Gastrocnemius medialis (tissue), 4 donors: ENCODE results near the gene LDLRAD1. TPM values are rescaled to one million over a fixed set of nuclear protein-coding genes. Genes with fewer than 3 reads are reported as not detected.

Experiments
- ATAC-seq, 2 donors: fragments of 150-250 bp; one replicate each; pipeline ENCODE4 v1.9.1; 2016
- DNase-seq, 2 donors: peaks; one replicate each; pipeline ENCODE4 v3.0.0-alpha.2; 2019
- H3K27ac ChIP-seq, 4 donors: fragments of 200-600 bp; sonication (generic); 1 replicate in 1 of 4; 2 replicates in 3 of 4; pipeline ENCODE4 v1.5.1; 2016 to 2018; ENCODE audit warnings: mild to moderate bottlenecking in 2 of 4, moderate library complexity in 1 of 4
- H3K27me3 ChIP-seq, 3 donors: fragments of 200-600 bp; sonication (generic) in 2 of 3; 1 replicate in 1 of 3; 2 replicates in 2 of 3; pipeline versions ENCODE4 v1.5.1 to v1.6.0; 2016 to 2019; ENCODE audit warnings: mild to moderate bottlenecking in 1 of 3, moderate library complexity in 1 of 3
- H3K36me3 ChIP-seq, 2 donors: fragments of 200-600 bp; sonication (generic) in 1 of 2; one replicate each; pipeline ENCODE4 v1.5.1; 2017 to 2018
- H3K4me1 ChIP-seq, 2 donors: fragments of 200-600 bp; sonication (generic) in 1 of 2; one replicate each; pipeline ENCODE4 v1.5.1; 2016 to 2017; ENCODE audit warnings: mild to moderate bottlenecking in 2 of 2
- H3K4me3 ChIP-seq, 4 donors: fragments of 200-600 bp; sonication (generic) in 3 of 4; 1 replicate in 1 of 4; 2 replicates in 3 of 4; pipeline ENCODE4 v1.5.1; 2016 to 2019; ENCODE audit warnings: mild to moderate bottlenecking in 2 of 4
- H3K9me3 ChIP-seq, 3 donors: fragments of 200-600 bp; sonication (generic) in 2 of 3; 1 replicate in 1 of 3; 2 replicates in 2 of 3; pipeline ENCODE4 v1.5.1; 2016 to 2019
- POLR2A ChIP-seq, 2 donors: fragments of 450-650 bp; IDR thresholded peaks; one replicate each; pipeline ENCODE4 v1.6.1; 2017; ENCODE audit warnings: antibody characterized with exemption in 2 of 2, mild to moderate bottlenecking in 2 of 2, moderate library complexity in 2 of 2
- in situ Hi-C, 4 donors: fragments of 200-750 bp; cut with MboI; loops; one replicate each; pipeline versions ENCODE4 v1.15.0 to v1.8.0; 2017; ENCODE audit warnings: low sequenced_read_pairs in 4 of 4
- intact Hi-C: fragments of 100-400 bp; cut with DNase I; formaldehyde crosslinking; loops from one replicate; pipeline ENCODE4 v1.15.1; 2023; ENCODE audit warnings: low total_unique reads
- total RNA-seq, 4 donors: library from RNA; depleted of rRNA; stranded (reverse); fragments of >200 nt; gene quantifications; one replicate each; pipeline versions ENCODE4 v1.1.0 to v1.2.3, GENCODE V29; 2016
- TF ChIP-seq, protein P1 (sequence below), 5 experiments: fragments of 450-650 bp in 3 of 5; fragments of 200-600 bp in 2 of 5; sonication (generic) in 2 of 5; IDR thresholded peaks in 4 of 5; conservative IDR thresholded peaks in 1 of 5; 1 replicate in 4 of 5; 2 replicates in 1 of 5; pipeline ENCODE4 v1.5.1; 2016 to 2019; ENCODE audit warnings: antibody characterized with exemption in 5 of 5, mild to moderate bottlenecking in 3 of 5, moderate library complexity in 3 of 5

Gene LDLRAD1
- total RNA-seq, 4 donors from 2014 or later, result not detected

- DNase-seq, result no peak
- intact Hi-C loops (no loop called here), in situ Hi-C loops (no loop called here)
- Histone ChIP-seq H3K27ac (no peak overlapping the region), H3K9me3 (no peaks in the 10 kb centered on the region), H3K27me3 (peaks cover 0 to 3% (median 0%) of the 10 kb centered on the region in 3 donors), H3K36me3 (no peaks in the 10 kb centered on the region), H3K4me1 (no peaks in the 10 kb centered on the region), H3K4me3 (no peak overlapping the region)
- ATAC-seq, result no peak
- TF ChIP-seq, protein P1, sequence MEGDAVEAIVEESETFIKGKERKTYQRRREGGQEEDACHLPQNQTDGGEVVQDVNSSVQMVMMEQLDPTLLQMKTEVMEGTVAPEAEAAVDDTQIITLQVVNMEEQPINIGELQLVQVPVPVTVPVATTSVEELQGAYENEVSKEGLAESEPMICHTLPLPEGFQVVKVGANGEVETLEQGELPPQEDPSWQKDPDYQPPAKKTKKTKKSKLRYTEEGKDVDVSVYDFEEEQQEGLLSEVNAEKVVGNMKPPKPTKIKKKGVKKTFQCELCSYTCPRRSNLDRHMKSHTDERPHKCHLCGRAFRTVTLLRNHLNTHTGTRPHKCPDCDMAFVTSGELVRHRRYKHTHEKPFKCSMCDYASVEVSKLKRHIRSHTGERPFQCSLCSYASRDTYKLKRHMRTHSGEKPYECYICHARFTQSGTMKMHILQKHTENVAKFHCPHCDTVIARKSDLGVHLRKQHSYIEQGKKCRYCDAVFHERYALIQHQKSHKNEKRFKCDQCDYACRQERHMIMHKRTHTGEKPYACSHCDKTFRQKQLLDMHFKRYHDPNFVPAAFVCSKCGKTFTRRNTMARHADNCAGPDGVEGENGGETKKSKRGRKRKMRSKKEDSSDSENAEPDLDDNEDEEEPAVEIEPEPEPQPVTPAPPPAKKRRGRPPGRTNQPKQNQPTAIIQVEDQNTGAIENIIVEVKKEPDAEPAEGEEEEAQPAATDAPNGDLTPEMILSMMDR (IDR thresholded peaks at IDR 0.05 in 4 of 5, conservative IDR thresholded peaks at IDR 0.05 in 1 of 5), result no peak
- no peak for TF ChIP-seq POLR2A (IDR thresholded peaks at IDR 0.05)
Observed at GRCh38 chr1:54012863-54013262, 5.1 kb downstream of the LDLRAD1 start.

GRCh38 chr1:54012008-54012325 is 6.0 kb downstream of the LDLRAD1 start:
- Histone ChIP-seq H3K4me3 (no peak overlapping the region), H3K27ac (no peak overlapping the region), H3K9me3 (no peaks in the 10 kb centered on the region), H3K36me3 (no peaks in the 10 kb centered on the region), H3K27me3 (peaks cover 0 to 3% (median 0%) of the 10 kb centered on the region in 3 donors), H3K4me1 (no peaks in the 10 kb centered on the region)
- in situ Hi-C loops, result no loop called here
- intact Hi-C loops, result no loop called here
- ATAC-seq (no peak), DNase-seq (no peak)
- TF ChIP-seq, protein P1 (IDR thresholded peaks at IDR 0.05 in 4 of 5, conservative IDR thresholded peaks at IDR 0.05 in 1 of 5), result no peak
- TF ChIP-seq POLR2A (IDR thresholded peaks at IDR 0.05), result no peak

DNA sequence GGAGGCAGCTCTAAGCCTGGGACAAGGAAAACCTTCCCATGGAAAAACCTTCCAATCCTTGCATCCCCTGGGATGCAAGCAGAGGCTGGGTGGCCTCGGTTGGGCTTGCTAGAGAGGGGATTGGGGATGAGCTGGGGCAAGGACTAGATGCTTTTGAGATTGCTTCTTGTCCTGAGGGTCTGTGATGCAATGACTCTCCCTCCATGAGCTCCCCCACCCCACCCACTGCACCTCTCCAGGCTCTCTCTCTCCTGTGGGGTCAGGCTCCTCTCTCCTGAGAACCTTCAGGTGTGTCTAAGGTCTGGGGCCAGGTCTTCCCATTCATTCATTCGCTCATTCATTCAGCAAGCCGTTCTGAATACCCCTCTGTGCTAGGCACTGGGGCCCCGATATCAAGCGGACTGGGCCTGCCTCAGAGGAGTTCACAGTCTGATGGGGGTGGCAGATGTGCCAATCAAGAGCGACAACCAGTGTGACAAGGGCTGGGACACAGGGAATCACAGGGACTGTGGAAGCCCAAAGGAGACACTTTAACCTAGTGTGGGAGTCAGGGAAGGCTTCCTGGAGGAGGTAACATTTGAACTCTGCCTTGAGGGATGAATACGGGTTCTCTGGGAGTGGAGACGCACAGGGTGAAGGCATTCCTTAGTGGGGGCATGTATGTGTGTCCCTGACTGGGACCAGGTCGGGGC is 6.5 kb downstream of the LDLRAD1 start:
- Histone ChIP-seq H3K36me3 (no peaks in the 10 kb centered on the region), H3K4me3 (no peak overlapping the region), H3K9me3 (no peaks in the 10 kb centered on the region), H3K4me1 (no peaks in the 10 kb centered on the region), H3K27ac (no peak overlapping the region), H3K27me3 (peaks cover 0 to 3% (median 0%) of the 10 kb centered on the region in 3 donors)
- no peak for TF ChIP-seq POLR2A (IDR thresholded peaks at IDR 0.05)
- TF ChIP-seq, protein P1 (IDR thresholded peaks at IDR 0.05 in 4 of 5, conservative IDR thresholded peaks at IDR 0.05 in 1 of 5), result no peak
- ATAC-seq, result no peak
- in situ Hi-C loops, result no loop called here
- DNase-seq, result no peak
- intact Hi-C loops, result no loop called here

GRCh38 chr1:54010415-54011117 is 7.4 kb downstream of the LDLRAD1 start:
- Histone ChIP-seq H3K27ac (no peak overlapping the region), H3K27me3 (peaks cover 0 to 3% (median 0%) of the 10 kb centered on the region in 3 donors), H3K4me3 (no peak overlapping the region), H3K4me1 (no peaks in the 10 kb centered on the region), H3K36me3 (no peaks in the 10 kb centered on the region), H3K9me3 (no peaks in the 10 kb centered on the region)
- no peak for TF ChIP-seq POLR2A (IDR thresholded peaks at IDR 0.05)
- TF ChIP-seq, protein P1 (IDR thresholded peaks at IDR 0.05 in 4 of 5, conservative IDR thresholded peaks at IDR 0.05 in 1 of 5), result no peak
- no peak for ATAC-seq
- in situ Hi-C loops, result no loop called here
- no peak for DNase-seq
- intact Hi-C loops, result no loop called here
